HEK293 (cell line): ENCODE measurements around the gene NSD1.

ENCODE experiments used
- CTCF ChIA-PET: fragments of 350-600 bp; formaldehyde crosslinking; extraction: SDS; loops from one replicate; lab custom pipeline; 2021; ENCODE audit warnings: antibody characterized with exemption; lab: Yijun Ruan, JAX
- POLR2A ChIA-PET: fragments of 300-600 bp; formaldehyde crosslinking; extraction: SDS; loops from one replicate; lab custom pipeline; 2020; ENCODE audit warnings: antibody characterized with exemption, inconsistent platforms; lab: Yijun Ruan, JAX
- H3K27ac ChIP-seq: fragments of 200-500 bp; sonication (Bioruptor generic); 2 replicates; pipeline ENCODE4 v1.5.1; 2014; ENCODE audit warnings: low read depth, low read length, control low read depth, inconsistent platforms; ENCODE audit errors: extremely low read depth
- H3K36me3 ChIP-seq, 2 experiments: fragments of 200-500 bp in 1 of 2; sonication (Bioruptor generic) in 1 of 2; 1 replicate in 1 of 2; 2 replicates in 1 of 2; pipeline ENCODE4 v1.5.1; 2014 to 2017; ENCODE audit warnings: inconsistent platforms in 2 of 2, low read length in 2 of 2; ENCODE audit not compliant: control insufficient read depth in 2 of 2, insufficient read depth in 1 of 2
- H3K4me1 ChIP-seq: fragments of 200-500 bp; sonication (Bioruptor generic); 2 replicates; pipeline ENCODE4 v1.5.1; 2014; ENCODE audit warnings: mild to moderate bottlenecking, low read length, inconsistent platforms; ENCODE audit not compliant: control insufficient read depth, insufficient read depth
- H3K4me3 ChIP-seq: 2 replicates; pipeline ENCODE4 v1.5.1; 2011; ENCODE audit warnings: low read depth, mild to moderate bottlenecking, control low read depth, low read length, moderate library complexity
- H3K9me3 ChIP-seq: fragments of 200-500 bp; sonication (Bioruptor generic); 2 replicates; pipeline ENCODE4 v1.5.1; 2014; ENCODE audit warnings: low read depth, low read length, inconsistent platforms; ENCODE audit not compliant: control insufficient read depth, insufficient read depth
- GFI1B ChIP-seq: fragments of 450-650 bp; formaldehyde crosslinking; IDR thresholded peaks from 2 replicates; pipeline ENCODE4 v1.5.1; 2016; ENCODE audit warnings: missing biosample characterization, missing genetic modification characterization
- GLI4 ChIP-seq: fragments of 450-650 bp; formaldehyde crosslinking; IDR thresholded peaks from 2 replicates; pipeline ENCODE4 v1.5.1; 2016; ENCODE audit warnings: missing biosample characterization, missing genetic modification characterization
- ZNF146 ChIP-seq: fragments of 450-650 bp; formaldehyde crosslinking; IDR thresholded peaks from 2 replicates; pipeline ENCODE4 v1.5.1; 2016; ENCODE audit warnings: missing biosample characterization, missing genetic modification characterization
- ZNF221 ChIP-seq: fragments of 450-650 bp; formaldehyde crosslinking; IDR thresholded peaks from 2 replicates; pipeline ENCODE4 v1.5.1; 2017; ENCODE audit warnings: missing biosample characterization, missing genetic modification characterization, borderline replicate concordance
- ZNF521 ChIP-seq: fragments of 450-650 bp; formaldehyde crosslinking; IDR thresholded peaks from 2 replicates; pipeline ENCODE4 v1.5.1; 2017; ENCODE audit warnings: missing biosample characterization, mild to moderate bottlenecking, missing genetic modification characterization
- ZNF555 ChIP-seq: fragments of 450-650 bp; formaldehyde crosslinking; conservative IDR thresholded peaks from 2 replicates; pipeline ENCODE4 v1.5.1; 2017; ENCODE audit warnings: missing biosample characterization, mild to moderate bottlenecking, missing genetic modification characterization, inconsistent platforms
- ZNF585B ChIP-seq: fragments of 450-650 bp; formaldehyde crosslinking; IDR thresholded peaks from 2 replicates; pipeline ENCODE4 v1.5.1; 2016; ENCODE audit warnings: missing biosample characterization, missing genetic modification characterization
- ZNF600 ChIP-seq: fragments of 450-650 bp; formaldehyde crosslinking; IDR thresholded peaks from 2 replicates; pipeline ENCODE4 v1.5.1; 2016; ENCODE audit warnings: missing biosample characterization, missing genetic modification characterization
- ZNF624 ChIP-seq: fragments of 450-650 bp; formaldehyde crosslinking; IDR thresholded peaks from 2 replicates; pipeline ENCODE4 v1.5.1; 2017; ENCODE audit warnings: missing biosample characterization, missing genetic modification characterization
- ZNF660 ChIP-seq: fragments of 450-650 bp; IDR thresholded peaks from 2 replicates; pipeline ENCODE4 v1.5.1; 2018; ENCODE audit warnings: missing biosample characterization, mild to moderate bottlenecking, missing genetic modification characterization
- ZSCAN30 ChIP-seq: fragments of 450-650 bp; IDR thresholded peaks from 2 replicates; pipeline ENCODE4 v1.5.1; 2018; ENCODE audit warnings: missing biosample characterization, mild to moderate bottlenecking, missing genetic modification characterization, moderate library complexity
- TF ChIP-seq, protein P1 (sequence below): fragments of 450-650 bp; formaldehyde crosslinking; IDR thresholded peaks from 2 replicates; pipeline ENCODE4 v1.5.1; 2016; ENCODE audit warnings: missing biosample characterization, missing genetic modification characterization
- TF ChIP-seq, protein P2 (sequence below): fragments of 450-650 bp; formaldehyde crosslinking; IDR thresholded peaks from 2 replicates; pipeline ENCODE4 v1.5.1; 2017; ENCODE audit warnings: missing biosample characterization, missing genetic modification characterization
- TF ChIP-seq, protein P3 (sequence below): fragments of 450-650 bp; formaldehyde crosslinking; IDR thresholded peaks from 2 replicates; pipeline ENCODE4 v1.5.1; 2016; ENCODE audit warnings: missing biosample characterization, missing genetic modification characterization
- TF ChIP-seq, protein P4 (sequence below): fragments of 450-650 bp; formaldehyde crosslinking; IDR thresholded peaks from 2 replicates; pipeline ENCODE4 v1.5.1; 2016; ENCODE audit warnings: missing biosample characterization, missing genetic modification characterization
- TF ChIP-seq, protein P5 (sequence below): fragments of 450-650 bp; IDR thresholded peaks from 2 replicates; pipeline ENCODE4 v1.5.1; 2018; ENCODE audit warnings: missing biosample characterization, mild to moderate bottlenecking, missing genetic modification characterization
- TF ChIP-seq, protein P6 (sequence below): fragments of 450-650 bp; formaldehyde crosslinking; IDR thresholded peaks from 2 replicates; pipeline ENCODE4 v1.5.1; 2016; ENCODE audit warnings: missing biosample characterization, missing genetic modification characterization, borderline replicate concordance
- TF ChIP-seq, protein P7 (sequence below): fragments of 450-650 bp; formaldehyde crosslinking; IDR thresholded peaks from 2 replicates; pipeline ENCODE4 v1.5.1; 2016; ENCODE audit warnings: missing biosample characterization, missing genetic modification characterization

NSD1 gene

DNA sequence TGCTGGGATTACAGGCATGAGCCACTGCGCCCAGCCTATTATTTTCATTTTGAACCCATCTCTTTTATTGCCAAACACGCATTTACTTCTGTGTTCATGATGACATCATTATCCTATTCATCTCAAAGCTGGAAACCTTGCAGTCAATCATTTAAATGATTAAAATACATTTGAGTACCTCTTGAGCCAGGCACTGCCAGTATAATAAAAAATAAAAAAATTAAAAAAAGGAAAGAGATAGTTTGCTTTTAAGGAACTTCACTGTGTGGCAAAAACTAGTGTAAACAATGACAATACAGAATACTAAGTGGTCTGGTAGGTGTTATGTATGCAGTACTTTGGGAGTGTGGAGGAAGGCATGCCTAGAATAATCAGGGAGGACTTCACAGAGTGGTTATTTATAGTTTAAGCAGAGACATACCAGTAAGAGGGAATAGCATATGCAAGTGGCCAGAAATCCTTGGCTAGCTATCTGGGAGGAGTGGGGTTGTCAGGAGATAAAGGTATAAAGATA lies 8.6 kb downstream of the NSD1 start (continued):
- peak; percentile 51; the same call in 1 of the 2 replicates for TF ChIP-seq ZNF600
- TF ChIP-seq, protein P1, sequence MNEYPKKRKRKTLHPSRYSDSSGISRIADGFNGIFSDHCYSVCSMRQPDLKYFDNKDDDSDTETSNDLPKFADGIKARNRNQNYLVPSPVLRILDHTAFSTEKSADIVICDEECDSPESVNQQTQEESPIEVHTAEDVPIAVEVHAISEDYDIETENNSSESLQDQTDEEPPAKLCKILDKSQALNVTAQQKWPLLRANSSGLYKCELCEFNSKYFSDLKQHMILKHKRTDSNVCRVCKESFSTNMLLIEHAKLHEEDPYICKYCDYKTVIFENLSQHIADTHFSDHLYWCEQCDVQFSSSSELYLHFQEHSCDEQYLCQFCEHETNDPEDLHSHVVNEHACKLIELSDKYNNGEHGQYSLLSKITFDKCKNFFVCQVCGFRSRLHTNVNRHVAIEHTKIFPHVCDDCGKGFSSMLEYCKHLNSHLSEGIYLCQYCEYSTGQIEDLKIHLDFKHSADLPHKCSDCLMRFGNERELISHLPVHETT (tag by site-specific recombination), result peak; percentile 35; the same call in 1 of the 2 replicates

DNA sequence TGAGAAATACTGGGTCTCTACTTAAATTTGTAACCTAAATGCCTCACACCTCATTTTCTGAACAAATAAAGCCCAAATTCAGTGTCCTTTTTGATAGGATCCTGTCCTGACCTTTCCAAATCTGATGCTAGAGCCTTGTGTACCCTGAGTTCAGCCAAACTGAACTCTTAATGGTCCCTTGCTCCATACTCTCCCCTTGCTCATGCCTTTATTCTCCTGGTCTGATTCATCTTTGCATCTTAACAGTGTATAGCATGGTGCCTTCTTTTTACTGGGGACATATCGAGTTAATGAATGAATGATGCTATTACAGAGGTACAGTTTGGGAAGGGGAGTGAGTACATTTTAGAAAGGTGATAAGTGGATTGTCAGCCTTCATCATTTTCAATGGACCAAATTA lies 9.2 kb downstream of the NSD1 start:
- Histone ChIP-seq H3K36me3 (peaks cover 79 to 80% of the 10 kb centered on the region in 2 experiments), H3K27ac (no peak overlapping the region), H3K9me3 (no peaks in the 10 kb centered on the region), H3K4me3 (no peak overlapping the region), H3K4me1 (peaks cover 6% of the 10 kb centered on the region; the same call in 1 of the 2 replicates)
- TF ChIP-seq ZSCAN30 (no peak), ZNF624 (tag by site-specific recombination) (no peak), ZNF585B (tag by site-specific recombination) (no peak), ZNF221 (no peak), ZNF660 (no peak), ZNF555 (tag by site-specific recombination) (no peak)
- TF ChIP-seq, protein P2, sequence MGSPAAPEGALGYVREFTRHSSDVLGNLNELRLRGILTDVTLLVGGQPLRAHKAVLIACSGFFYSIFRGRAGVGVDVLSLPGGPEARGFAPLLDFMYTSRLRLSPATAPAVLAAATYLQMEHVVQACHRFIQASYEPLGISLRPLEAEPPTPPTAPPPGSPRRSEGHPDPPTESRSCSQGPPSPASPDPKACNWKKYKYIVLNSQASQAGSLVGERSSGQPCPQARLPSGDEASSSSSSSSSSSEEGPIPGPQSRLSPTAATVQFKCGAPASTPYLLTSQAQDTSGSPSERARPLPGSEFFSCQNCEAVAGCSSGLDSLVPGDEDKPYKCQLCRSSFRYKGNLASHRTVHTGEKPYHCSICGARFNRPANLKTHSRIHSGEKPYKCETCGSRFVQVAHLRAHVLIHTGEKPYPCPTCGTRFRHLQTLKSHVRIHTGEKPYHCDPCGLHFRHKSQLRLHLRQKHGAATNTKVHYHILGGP (tag by site-specific recombination), result no peak
- TF ChIP-seq, protein P3, sequence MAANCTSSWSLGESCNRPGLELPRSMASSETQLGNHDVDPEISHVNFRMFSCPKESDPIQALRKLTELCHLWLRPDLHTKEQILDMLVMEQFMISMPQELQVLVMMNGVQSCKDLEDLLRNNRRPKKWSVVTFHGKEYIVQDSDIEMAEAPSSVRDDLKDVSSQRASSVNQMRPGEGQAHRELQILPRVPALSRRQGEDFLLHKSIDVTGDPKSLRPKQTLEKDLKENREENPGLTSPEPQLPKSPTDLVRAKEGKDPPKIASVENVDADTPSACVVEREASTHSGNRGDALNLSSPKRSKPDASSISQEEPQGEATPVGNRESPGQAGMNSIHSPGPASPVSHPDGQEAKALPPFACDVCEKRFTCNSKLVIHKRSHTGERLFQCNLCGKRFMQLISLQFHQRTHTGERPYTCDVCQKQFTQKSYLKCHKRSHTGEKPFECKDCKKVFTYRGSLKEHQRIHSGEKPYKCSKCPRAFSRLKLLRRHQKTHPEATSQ (tag by site-specific recombination), result no peak
- POLR2A ChIA-PET, result no interaction called here
- CTCF ChIA-PET, result interaction anchor here (0.6 to 0.9 kb wide), 4 partner anchors 9 to 350 kb away, joined by 3 to 4 read pairs (median 3); no protein-coding TSS in a partner anchor

DNA sequence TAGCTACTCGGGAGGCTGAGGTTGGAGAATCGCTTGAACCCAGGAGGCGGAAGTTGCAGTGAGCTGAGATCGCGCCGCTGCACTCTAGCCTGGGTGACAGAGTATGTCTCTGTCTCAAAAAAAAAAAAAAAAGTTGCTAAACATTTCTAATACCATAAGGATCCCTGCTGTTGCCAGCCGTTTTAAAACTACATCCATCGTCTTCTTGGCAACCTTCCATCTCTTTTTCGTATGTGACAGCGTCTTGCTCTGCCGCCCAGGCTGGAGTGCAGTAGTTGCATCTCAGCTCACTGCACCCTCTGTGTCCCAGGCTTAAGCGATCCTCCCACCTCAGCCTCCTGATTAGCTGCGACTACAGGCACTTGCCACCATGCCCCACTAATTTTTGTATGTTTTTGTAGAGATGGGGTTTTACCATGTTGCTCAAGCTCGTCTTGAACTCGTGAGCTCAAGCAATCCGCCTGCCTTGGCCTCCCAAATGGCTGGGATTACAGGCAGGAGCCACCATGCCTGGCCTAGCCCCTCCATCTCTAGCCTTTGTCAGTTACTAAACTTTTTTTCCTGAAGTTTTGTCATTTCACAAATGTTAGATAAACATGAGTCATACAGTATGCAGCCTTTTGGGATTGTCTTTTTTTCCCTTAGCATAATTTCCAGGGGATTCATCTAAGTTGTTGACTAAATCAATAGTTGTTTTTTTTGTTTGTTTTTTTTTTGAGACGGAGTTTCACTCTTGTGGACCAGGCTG lies 13.5 kb downstream of the NSD1 start:
- POLR2A ChIA-PET, result no interaction called here
- H3K9me3 ChIP-seq, result no peaks in the 10 kb centered on the region
- no peak overlapping the region; the same call in 1 of the 2 replicates for H3K27ac ChIP-seq
- CTCF ChIA-PET, result interaction anchor here (1.1 kb wide), 1 partner anchor 20 kb away, joined by 5 read pairs; no protein-coding TSS in a partner anchor
- peaks cover 81 to 84% of the 10 kb centered on the region in 2 experiments for H3K36me3 ChIP-seq
- H3K4me1 ChIP-seq, result peaks cover 1% of the 10 kb centered on the region; the same call in 1 of the 2 replicates
- TF ChIP-seq GFI1B (tag by site-specific recombination) (no peak), GLI4 (no peak), ZNF521 (no peak), ZNF146 (tag by site-specific recombination) (no peak), ZNF600 (peak; percentile 83)
- TF ChIP-seq, protein P4, sequence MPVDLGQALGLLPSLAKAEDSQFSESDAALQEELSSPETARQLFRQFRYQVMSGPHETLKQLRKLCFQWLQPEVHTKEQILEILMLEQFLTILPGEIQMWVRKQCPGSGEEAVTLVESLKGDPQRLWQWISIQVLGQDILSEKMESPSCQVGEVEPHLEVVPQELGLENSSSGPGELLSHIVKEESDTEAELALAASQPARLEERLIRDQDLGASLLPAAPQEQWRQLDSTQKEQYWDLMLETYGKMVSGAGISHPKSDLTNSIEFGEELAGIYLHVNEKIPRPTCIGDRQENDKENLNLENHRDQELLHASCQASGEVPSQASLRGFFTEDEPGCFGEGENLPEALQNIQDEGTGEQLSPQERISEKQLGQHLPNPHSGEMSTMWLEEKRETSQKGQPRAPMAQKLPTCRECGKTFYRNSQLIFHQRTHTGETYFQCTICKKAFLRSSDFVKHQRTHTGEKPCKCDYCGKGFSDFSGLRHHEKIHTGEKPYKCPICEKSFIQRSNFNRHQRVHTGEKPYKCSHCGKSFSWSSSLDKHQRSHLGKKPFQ (tag by site-specific recombination), result no peak
- TF ChIP-seq, protein P5, sequence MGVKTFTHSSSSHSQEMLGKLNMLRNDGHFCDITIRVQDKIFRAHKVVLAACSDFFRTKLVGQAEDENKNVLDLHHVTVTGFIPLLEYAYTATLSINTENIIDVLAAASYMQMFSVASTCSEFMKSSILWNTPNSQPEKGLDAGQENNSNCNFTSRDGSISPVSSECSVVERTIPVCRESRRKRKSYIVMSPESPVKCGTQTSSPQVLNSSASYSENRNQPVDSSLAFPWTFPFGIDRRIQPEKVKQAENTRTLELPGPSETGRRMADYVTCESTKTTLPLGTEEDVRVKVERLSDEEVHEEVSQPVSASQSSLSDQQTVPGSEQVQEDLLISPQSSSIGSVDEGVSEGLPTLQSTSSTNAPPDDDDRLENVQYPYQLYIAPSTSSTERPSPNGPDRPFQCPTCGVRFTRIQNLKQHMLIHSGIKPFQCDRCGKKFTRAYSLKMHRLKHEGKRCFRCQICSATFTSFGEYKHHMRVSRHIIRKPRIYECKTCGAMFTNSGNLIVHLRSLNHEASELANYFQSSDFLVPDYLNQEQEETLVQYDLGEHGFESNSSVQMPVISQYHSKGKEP (tag by site-specific recombination), result 0 out of 2 replicates have a peak, but pooled peaks have one; percentile 9
- TF ChIP-seq, protein P6, sequence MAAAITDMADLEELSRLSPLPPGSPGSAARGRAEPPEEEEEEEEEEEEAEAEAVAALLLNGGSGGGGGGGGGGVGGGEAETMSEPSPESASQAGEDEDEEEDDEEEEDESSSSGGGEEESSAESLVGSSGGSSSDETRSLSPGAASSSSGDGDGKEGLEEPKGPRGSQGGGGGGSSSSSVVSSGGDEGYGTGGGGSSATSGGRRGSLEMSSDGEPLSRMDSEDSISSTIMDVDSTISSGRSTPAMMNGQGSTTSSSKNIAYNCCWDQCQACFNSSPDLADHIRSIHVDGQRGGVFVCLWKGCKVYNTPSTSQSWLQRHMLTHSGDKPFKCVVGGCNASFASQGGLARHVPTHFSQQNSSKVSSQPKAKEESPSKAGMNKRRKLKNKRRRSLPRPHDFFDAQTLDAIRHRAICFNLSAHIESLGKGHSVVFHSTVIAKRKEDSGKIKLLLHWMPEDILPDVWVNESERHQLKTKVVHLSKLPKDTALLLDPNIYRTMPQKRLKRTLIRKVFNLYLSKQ (tag by site-specific recombination), result no peak
- TF ChIP-seq, protein P7, sequence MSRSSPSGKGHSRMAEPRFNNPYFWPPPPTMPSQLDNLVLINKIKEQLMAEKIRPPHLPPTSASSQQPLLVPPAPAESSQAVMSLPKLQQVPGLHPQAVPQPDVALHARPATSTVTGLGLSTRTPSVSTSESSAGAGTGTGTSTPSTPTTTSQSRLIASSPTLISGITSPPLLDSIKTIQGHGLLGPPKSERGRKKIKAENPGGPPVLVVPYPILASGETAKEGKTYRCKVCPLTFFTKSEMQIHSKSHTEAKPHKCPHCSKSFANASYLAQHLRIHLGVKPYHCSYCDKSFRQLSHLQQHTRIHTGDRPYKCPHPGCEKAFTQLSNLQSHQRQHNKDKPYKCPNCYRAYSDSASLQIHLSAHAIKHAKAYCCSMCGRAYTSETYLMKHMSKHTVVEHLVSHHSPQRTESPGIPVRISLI (tag by site-specific recombination), result 0 out of 2 replicates have a peak, but pooled peaks have one; percentile 13
- H3K4me3 ChIP-seq, result no peak overlapping the region
